GM23248 (cell line): ENCODE data around the gene TRAPPC3. TPM values are rescaled to one million over a fixed set of nuclear protein-coding genes. Genes with fewer than 3 reads are reported as not detected.
A peak's percentile ranks its signal among the peaks of the same experiment; 100 is the strongest.

ENCODE experiments used
- DNase-seq: peaks from one replicate; pipeline ENCODE4 v3.0.0-alpha.2; 2015
- H2AFZ ChIP-seq: fragments of 200-600 bp; sonication (generic); 2 replicates; pipeline ENCODE4 v1.6.1; 2016; ENCODE audit warnings: antibody characterized with exemption
- H3F3A ChIP-seq: fragments of 200-600 bp; sonication (generic); 2 replicates; pipeline ENCODE4 v1.6.1; 2016; ENCODE audit warnings: mild to moderate bottlenecking, antibody characterized with exemption, mixed run types; ENCODE audit not compliant: insufficient read depth
- H3K27ac ChIP-seq: fragments of 200-600 bp; sonication (generic); 2 replicates; pipeline ENCODE4 v1.5.1; 2016; ENCODE audit warnings: mild to moderate bottlenecking
- H3K27me3 ChIP-seq: fragments of 200-600 bp; sonication (generic); replicated peaks from 2 replicates; pipeline ENCODE4 v1.6.1; 2016; ENCODE audit warnings: mild to moderate bottlenecking; ENCODE audit not compliant: insufficient read depth
- H3K36me3 ChIP-seq: fragments of 200-600 bp; sonication (generic); 2 replicates; pipeline ENCODE4 v1.6.1; 2016; ENCODE audit warnings: low read depth, mild to moderate bottlenecking
- H3K4me1 ChIP-seq: fragments of 200-600 bp; sonication (generic); 2 replicates; pipeline ENCODE4 v1.6.1; 2016; ENCODE audit warnings: mild to moderate bottlenecking; ENCODE audit not compliant: insufficient read depth
- H3K4me2 ChIP-seq: fragments of 200-600 bp; sonication (generic); one replicate; pipeline ENCODE4 v1.6.1; 2016; ENCODE audit warnings: mild to moderate bottlenecking; ENCODE audit not compliant: unreplicated experiment
- H3K4me3 ChIP-seq: fragments of 200-600 bp; sonication (generic); 2 replicates; pipeline ENCODE4 v1.5.1; 2016; ENCODE audit warnings: mild to moderate bottlenecking
- H3K79me2 ChIP-seq: fragments of 200-600 bp; sonication (generic); 2 replicates; pipeline ENCODE4 v1.6.1; 2016; ENCODE audit warnings: mild to moderate bottlenecking; ENCODE audit not compliant: insufficient read depth
- H3K9ac ChIP-seq: fragments of 200-600 bp; sonication (generic); 2 replicates; pipeline ENCODE4 v1.6.1; 2016; ENCODE audit warnings: mild to moderate bottlenecking
- H3K9me2 ChIP-seq: fragments of 200-600 bp; sonication (generic); 2 replicates; pipeline ENCODE4 v1.6.1; 2016; ENCODE audit warnings: mixed run types, mild to moderate bottlenecking, moderate library complexity; ENCODE audit not compliant: insufficient read depth
- H3K9me3 ChIP-seq: fragments of 200-600 bp; sonication (generic); one replicate; pipeline ENCODE4 v1.6.1; 2017; ENCODE audit warnings: low read depth
- H4K20me1 ChIP-seq: fragments of 200-600 bp; sonication (generic); 2 replicates; pipeline ENCODE4 v1.6.0; 2016; ENCODE audit not compliant: insufficient read depth
- EZH2 ChIP-seq: fragments of 200-600 bp; sonication (generic); IDR thresholded peaks from 2 replicates; pipeline ENCODE4 v1.6.1; 2018; ENCODE audit warnings: antibody characterized with exemption, mild to moderate bottlenecking; ENCODE audit not compliant: insufficient read depth, poor library complexity, severe bottlenecking
- EZH2phosphoT487 ChIP-seq: fragments of 200-600 bp; sonication (generic); IDR thresholded peaks from 2 replicates; pipeline ENCODE4 v1.6.1; 2018; ENCODE audit warnings: antibody characterized with exemption, moderate library complexity, mild to moderate bottlenecking, low read depth; ENCODE audit not compliant: insufficient read depth
- WGBS, 2 experiments: methylation state at CpG; one replicate each; pipeline ENCODE4 v1.1.6; 2015 to 2017; ENCODE audit warnings: low lambda C conversion rate in 2 of 2, low coverage in 1 of 2; ENCODE audit errors: missing lambda C conversion rate in 2 of 2; 5-methylcytosine and 5-hydroxymethylcytosine counted together
- in situ Hi-C: fragments of 300-500 bp; cut with MboI; formaldehyde crosslinking; loops from 2 replicates; pipeline ENCODE4 v1.15.0; 2020
- polyA plus RNA-seq: library from polyadenylated mRNA; unstranded; fragments of >200 nt; fragmentation: Nextera tagmentation; extraction: Ambion mirVana; gene quantifications from 2 replicates; pipeline ENCODE4 v1.2.1, GENCODE V29; 2016
- total RNA-seq: library from RNA; depleted of rRNA; stranded (reverse); fragments of >200 nt; shearing (Covaris generic); gene quantifications from 2 replicates; pipeline ENCODE4 v1.2.3, GENCODE V29; 2014

TRAPPC3 gene
- total and polyA plus RNA-seq, 2 experiments from 2014 or later = 112 to 134 TPM

DNA sequence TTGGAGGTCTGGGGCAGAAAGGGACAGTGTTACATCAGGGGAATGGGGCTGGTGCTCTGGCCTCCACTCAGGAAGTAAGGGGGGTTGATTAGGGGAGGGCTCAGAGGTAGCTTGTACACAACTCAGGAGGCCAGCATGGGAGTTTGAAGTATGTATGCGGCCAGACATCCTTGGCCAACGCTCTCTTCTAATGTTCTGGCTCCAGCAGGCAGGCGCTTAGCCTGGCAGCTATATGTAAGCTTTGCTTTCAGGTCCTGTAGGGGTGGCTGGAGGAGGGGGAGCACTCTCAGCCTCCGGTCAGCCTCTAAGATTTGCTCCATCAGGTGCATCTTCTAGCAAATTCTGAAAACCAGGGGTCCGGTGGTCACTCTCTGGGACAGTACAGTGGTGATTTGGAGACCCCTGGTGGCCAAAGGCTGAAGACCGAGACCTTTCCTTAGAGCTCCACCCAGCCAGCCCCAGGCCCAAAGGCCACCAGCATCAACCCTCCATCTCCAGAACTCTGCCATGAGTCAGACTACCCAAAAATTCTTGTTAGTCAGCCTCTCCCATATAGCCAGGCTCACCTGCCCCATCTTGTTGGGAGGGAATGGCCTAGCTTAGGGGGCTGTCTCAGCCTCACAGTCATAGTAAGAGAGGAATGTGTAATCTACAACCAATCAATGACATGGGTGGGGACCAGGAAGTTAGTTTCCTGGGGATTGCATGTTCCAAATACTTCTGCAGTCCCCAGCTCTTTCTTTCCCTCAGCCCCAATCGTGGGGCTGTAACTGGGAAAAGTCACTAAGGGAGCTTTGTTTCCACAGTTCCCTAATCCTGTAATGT, 14.6 kb downstream of the TRAPPC3 start:
- DNase-seq = peak; percentile 66
- peak overlapping the region; percentile 40 for H3K4me2 ChIP-seq

DNA sequence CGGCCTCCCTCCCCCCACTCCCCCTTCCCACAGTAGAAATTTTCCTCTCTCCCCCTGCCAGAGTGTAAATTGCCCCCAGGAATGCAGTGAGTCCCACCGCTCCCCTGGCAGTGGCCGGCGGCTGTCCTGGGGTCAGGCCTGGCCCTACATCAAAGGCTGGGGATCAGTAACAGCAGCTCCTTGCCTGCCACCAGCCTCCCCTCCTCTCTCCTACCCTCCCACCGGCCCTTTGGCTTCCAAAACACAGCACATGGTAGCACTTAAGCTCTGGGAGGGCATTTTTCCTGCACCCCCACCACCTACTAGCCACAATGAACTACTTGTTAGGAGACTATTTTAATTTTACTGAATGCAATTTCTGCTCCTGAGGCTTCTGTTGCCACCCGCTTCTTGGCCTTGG, 15.3 kb downstream of the TRAPPC3 start:
- peak overlapping the region; percentile 53 for H3K9ac ChIP-seq
- H3K36me3 ChIP-seq = peaks cover 8% of the 10 kb centered on the region; the same call in 1 of the 2 replicates
- peaks cover 22% of the 10 kb centered on the region for H3K79me2 ChIP-seq
- no peak overlapping the region for H3K4me3 ChIP-seq
- H4K20me1 ChIP-seq = no peaks in the 10 kb centered on the region
- H3K4me2 ChIP-seq = peak overlapping the region; percentile 33
- peak overlapping the region; percentile 86 for H3K27ac ChIP-seq
- no peaks in the 10 kb centered on the region for H3K27me3 ChIP-seq
- no peaks in the 10 kb centered on the region for H3K9me3 ChIP-seq
- WGBS, 2 experiments = 65 to 67% methylated on average over 4 to 6 of the region's 6 CpGs
- H3K4me1 ChIP-seq = peaks cover 50% of the 10 kb centered on the region
- in situ Hi-C loops = no loop called here
- H3F3A ChIP-seq = peaks cover 47% of the 10 kb centered on the region
- H3K9me2 ChIP-seq = no peaks in the 10 kb centered on the region
- H2AFZ ChIP-seq = 0 out of 2 replicates have a peak overlapping the region, but pooled peaks have one; percentile 14
- no peak for TF ChIP-seq EZH2
- TF ChIP-seq EZH2phosphoT487 = no peak
- no peak for DNase-seq

More for the DNA sequence above, 14.6 kb downstream of the TRAPPC3 start:
- WGBS, 2 experiments = 36 to 46% methylated on average over 7 of the region's 7 CpGs
- Histone ChIP-seq H3K4me1 (peaks cover 48% of the 10 kb centered on the region), H3K4me3 (no peak overlapping the region), H3K79me2 (peaks cover 29% of the 10 kb centered on the region), H3K9me2 (no peaks in the 10 kb centered on the region), H2AFZ (peak overlapping the region; percentile 32; the same call in 1 of the 2 replicates), H3K9me3 (no peaks in the 10 kb centered on the region), H3K27me3 (no peaks in the 10 kb centered on the region), H3K36me3 (peaks cover 14% of the 10 kb centered on the region), H4K20me1 (no peaks in the 10 kb centered on the region), H3F3A (peaks cover 52% of the 10 kb centered on the region), H3K9ac (peak overlapping the region; percentile 53), H3K27ac (peak overlapping the region; percentile 86)
- in situ Hi-C loops = no loop called here
- TF ChIP-seq EZH2phosphoT487 (no peak), EZH2 (no peak)

- peak overlapping the region; percentile 53 for H3K9ac ChIP-seq
- peak overlapping the region; percentile 86 for H3K27ac ChIP-seq
- 0 out of 2 replicates have a peak overlapping the region, but pooled peaks have one; percentile 14 for H2AFZ ChIP-seq
- H3K27me3 ChIP-seq = no peaks in the 10 kb centered on the region
- H3F3A ChIP-seq = peaks cover 52% of the 10 kb centered on the region
- no peaks in the 10 kb centered on the region for H3K9me2 ChIP-seq
- DNase-seq = peak; percentile 99
- H4K20me1 ChIP-seq = no peaks in the 10 kb centered on the region
- in situ Hi-C loops = no loop called here
- TF ChIP-seq EZH2phosphoT487 (no peak), EZH2 (no peak)
- H3K4me1 ChIP-seq = peaks cover 54% of the 10 kb centered on the region
- no peak overlapping the region for H3K4me3 ChIP-seq
- no peaks in the 10 kb centered on the region for H3K9me3 ChIP-seq
- H3K79me2 ChIP-seq = peaks cover 17% of the 10 kb centered on the region
- 17 to 19% methylated on average over 3 of the region's 3 CpGs for WGBS, 2 experiments
- peaks cover 5% of the 10 kb centered on the region; the same call in 1 of the 2 replicates for H3K36me3 ChIP-seq
- H3K4me2 ChIP-seq = peak overlapping the region; percentile 33
Measured at GRCh38 chr1:36133484-36133883, 15.8 kb downstream of the TRAPPC3 start.

DNA sequence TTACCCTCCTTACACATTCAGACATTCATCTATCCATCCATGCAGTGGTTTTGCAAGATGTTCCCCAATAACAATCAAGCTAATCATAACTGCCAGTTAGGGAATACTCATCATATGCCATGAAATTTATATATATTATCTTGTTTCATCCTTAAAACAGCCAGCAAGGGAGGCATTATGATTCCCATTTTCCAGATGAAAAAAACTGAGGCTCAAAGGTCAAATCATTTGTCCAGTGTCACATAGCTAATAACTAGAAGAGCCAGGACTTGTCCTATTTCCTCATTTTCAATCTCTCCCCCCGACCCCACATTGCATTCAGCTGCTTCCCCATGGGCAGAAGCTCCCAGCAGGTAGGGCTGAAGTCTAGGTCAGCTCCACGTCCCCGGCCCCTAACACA, 17.3 kb downstream of the TRAPPC3 start:
- peaks cover 51% of the 10 kb centered on the region for H3K4me1 ChIP-seq
- TF ChIP-seq EZH2phosphoT487 (no peak), EZH2 (no peak)
- H3K27me3 ChIP-seq = no peaks in the 10 kb centered on the region
- H3K9me3 ChIP-seq = no peaks in the 10 kb centered on the region
- H3K4me2 ChIP-seq = no peak overlapping the region
- H3K27ac ChIP-seq = no peak overlapping the region
- WGBS, 2 experiments = 98 to 100% methylated on average over 3 of the region's 3 CpGs
- peaks cover 47% of the 10 kb centered on the region for H3F3A ChIP-seq
- no peak overlapping the region for H3K4me3 ChIP-seq
- no peak for DNase-seq
- peaks cover 2% of the 10 kb centered on the region for H3K79me2 ChIP-seq
- H3K9me2 ChIP-seq = no peaks in the 10 kb centered on the region
- in situ Hi-C loops = no loop called here
- H4K20me1 ChIP-seq = no peaks in the 10 kb centered on the region
- no peaks in the 10 kb centered on the region for H3K36me3 ChIP-seq
- H2AFZ ChIP-seq = no peak overlapping the region
- H3K9ac ChIP-seq = no peak overlapping the region
